Measurements from ENCODE around the gene ZKSCAN7.
"Not testable (repeated sequence)": the region's sequence is repeated elsewhere in the genome, so short reads cannot be mapped to it uniquely, and the experiment has no call there.

ZKSCAN7 gene

GRCh38 chr3:44576613-44577012 is 21.6 kb downstream of the ZKSCAN7 start:
- in situ Hi-C loops (cut with MboI; ENCODE audit: low sequenced_read_pairs): no loop called here

GRCh38 chr3:44577354-44577952 is 22.5 kb downstream of the ZKSCAN7 start:
- in situ Hi-C loops (cut with MboI; ENCODE audit: low sequenced_read_pairs): not testable (repeated sequence)

- in situ Hi-C loops (cut with MboI; ENCODE audit: low sequenced_read_pairs): not testable (repeated sequence)
These were observed 23.3 kb downstream of the ZKSCAN7 start for GRCh38 chr3:44578316-44578715.

- in situ Hi-C loops (cut with MboI; ENCODE audit: low sequenced_read_pairs): not testable (repeated sequence)
These were observed 24.0 kb downstream of the ZKSCAN7 start for GRCh38 chr3:44578924-44579515.

- in situ Hi-C loops (cut with MboI; ENCODE audit: low sequenced_read_pairs): not testable (repeated sequence)
These were observed 24.8 kb downstream of the ZKSCAN7 start for GRCh38 chr3:44579749-44580148.

- in situ Hi-C loops (cut with MboI; ENCODE audit: low sequenced_read_pairs): not testable (repeated sequence)
These were observed 26.0 kb downstream of the ZKSCAN7 start for GRCh38 chr3:44580971-44581370.

GRCh38 chr3:44584646-44585501 is 29.9 kb downstream of the ZKSCAN7 start, which contains the start of gene ZNF660:
Gene ZNF660 (plus strand): TSS chr3:44584964. CDS start chr3:44594194, 9,230 bp downstream.
- in situ Hi-C loops (cut with MboI; ENCODE audit: low sequenced_read_pairs): no loop called here

GRCh38 chr3:44596621-44597020 is 41.6 kb downstream of the ZKSCAN7 start:
- in situ Hi-C loops (cut with MboI; ENCODE audit: low sequenced_read_pairs): no loop called here

- in situ Hi-C loops (cut with MboI; ENCODE audit: low sequenced_read_pairs): no loop called here
These were observed 46.8 kb downstream of the ZKSCAN7 start for GRCh38 chr3:44601749-44602148.

- in situ Hi-C loops (cut with MboI; ENCODE audit: low sequenced_read_pairs): no loop called here
These were observed 57.7 kb downstream of the ZKSCAN7 start for GRCh38 chr3:44612678-44613077.

All from HL-60/S4 treated with phorbol 12-myristate 13-acetate at 8.2 ng/mL for 4 days and 3 days (cell line).